HAP-1 (cell line): ENCODE measurements around the gene PDLIM1.

Source experiments
- DNase-seq, 2 experiments: peaks; one replicate each; pipeline ENCODE4 v3.0.0-alpha.2; 2016 to 2020; ENCODE audit warnings: low spot score in 2 of 2
- H3K27me3 ChIP-seq: fragments of 250-450 bp; sonication (Bioruptor Pico); 2 replicates; pipeline ENCODE4 v1.5.1; 2020; ENCODE audit warnings: low read depth, mild to moderate bottlenecking, moderate library complexity
- H3K36me3 ChIP-seq: fragments of 250-450 bp; sonication (Bioruptor Pico); replicated peaks from 2 replicates; pipeline ENCODE4 v1.5.1; 2020; ENCODE audit warnings: mild to moderate bottlenecking
- H3K4me1 ChIP-seq: fragments of 250-450 bp; sonication (Bioruptor Pico); 2 replicates; pipeline ENCODE4 v1.5.1; 2020; ENCODE audit warnings: mild to moderate bottlenecking
- H3K4me3 ChIP-seq: fragments of 250-450 bp; sonication (Bioruptor Pico); 2 replicates; pipeline ENCODE4 v1.5.1; 2020; ENCODE audit warnings: mild to moderate bottlenecking, moderate library complexity
- H3K9me3 ChIP-seq: fragments of 250-450 bp; sonication (Bioruptor Pico); 2 replicates; pipeline ENCODE4 v1.5.1; 2020; ENCODE audit warnings: mild to moderate bottlenecking, moderate library complexity
- in situ Hi-C: fragments of 300-500 bp; cut with MboI; formaldehyde crosslinking; loops from 3 replicates; pipeline ENCODE4 v1.14.3; 2020; ENCODE audit warnings: low sequenced_read_pairs, inconsistent platforms, mixed read lengths

PDLIM1 gene

DNA sequence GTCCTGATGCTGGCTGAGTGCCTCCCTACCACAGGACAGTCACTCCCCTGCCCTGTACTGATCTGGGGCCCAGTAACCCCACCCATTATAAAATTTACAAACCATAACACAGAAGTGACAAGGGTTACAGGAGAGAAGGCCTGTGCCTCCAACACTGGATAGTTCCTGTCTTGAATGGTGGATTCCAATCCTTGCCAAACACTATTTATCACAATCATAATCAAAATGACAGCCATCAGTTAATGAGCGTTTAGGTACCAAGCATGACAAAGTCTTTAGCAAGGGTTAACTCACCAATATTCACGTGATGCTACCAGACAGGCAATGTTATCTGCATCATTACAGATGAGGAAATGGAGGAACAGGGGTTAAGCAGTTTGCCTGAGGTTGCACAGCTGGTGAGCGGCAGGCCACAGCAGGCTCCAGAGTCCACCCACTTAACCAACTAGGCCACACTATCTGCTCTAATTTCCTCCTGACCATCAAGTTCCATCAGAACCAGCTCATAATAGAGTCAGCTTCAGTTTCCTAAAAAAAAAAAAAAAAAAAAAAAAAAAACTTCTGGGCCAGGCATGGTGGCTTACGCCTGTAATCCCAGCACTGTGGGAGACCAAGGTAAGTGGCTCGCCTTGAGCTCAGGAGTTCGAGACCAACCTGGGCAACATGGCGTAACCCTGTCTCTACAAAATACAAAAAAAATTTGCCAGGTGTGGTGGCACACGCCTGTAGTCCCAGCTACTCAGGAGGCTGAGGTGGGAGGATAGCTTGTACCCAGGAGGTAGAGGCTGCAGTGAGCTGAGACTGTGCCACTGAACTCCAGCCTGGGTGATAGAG, 14.2 kb downstream of the PDLIM1 start:
- Histone ChIP-seq H3K27me3 (no peaks in the 10 kb centered on the region), H3K4me1 (no peaks in the 10 kb centered on the region), H3K4me3 (no peak overlapping the region), H3K9me3 (no peaks in the 10 kb centered on the region), H3K36me3 (no peaks in the 10 kb centered on the region)
- in situ Hi-C loops: no loop called here
- DNase-seq: no peak

DNA sequence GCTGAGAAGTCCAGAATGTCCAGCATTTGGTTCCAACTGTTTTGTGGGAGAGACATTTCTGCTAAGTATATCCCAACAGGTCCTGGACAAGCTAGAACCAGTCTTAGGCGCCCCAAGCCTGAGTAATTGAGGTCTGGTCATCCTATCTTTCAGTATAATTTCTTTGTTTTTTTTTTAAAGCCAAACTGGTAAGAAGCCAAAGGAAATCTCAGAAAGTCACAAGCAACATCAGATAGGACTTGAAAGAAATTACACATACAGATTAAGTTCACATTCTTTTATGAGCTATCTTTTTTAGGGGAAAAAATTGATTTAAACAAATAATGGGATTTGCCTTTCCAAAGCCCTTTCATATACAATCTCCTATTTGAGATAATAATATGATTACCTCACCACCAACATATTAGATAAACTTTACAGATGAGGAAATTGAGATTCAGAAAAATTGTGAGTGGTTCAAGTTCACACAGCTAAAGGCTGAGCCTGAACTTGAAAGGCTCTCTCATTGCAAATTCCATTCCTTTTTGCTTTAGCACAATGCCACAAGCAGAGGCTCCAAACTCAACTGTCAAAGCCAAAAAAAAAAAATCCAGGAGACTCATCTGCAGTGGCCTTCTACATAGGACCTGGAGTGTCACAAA, 15.0 kb downstream of the PDLIM1 start:
- Histone ChIP-seq H3K27me3 (no peaks in the 10 kb centered on the region), H3K36me3 (no peaks in the 10 kb centered on the region), H3K4me3 (no peak overlapping the region), H3K9me3 (no peaks in the 10 kb centered on the region), H3K4me1 (no peaks in the 10 kb centered on the region)
- DNase-seq: no peak
- in situ Hi-C loops: no loop called here

DNA sequence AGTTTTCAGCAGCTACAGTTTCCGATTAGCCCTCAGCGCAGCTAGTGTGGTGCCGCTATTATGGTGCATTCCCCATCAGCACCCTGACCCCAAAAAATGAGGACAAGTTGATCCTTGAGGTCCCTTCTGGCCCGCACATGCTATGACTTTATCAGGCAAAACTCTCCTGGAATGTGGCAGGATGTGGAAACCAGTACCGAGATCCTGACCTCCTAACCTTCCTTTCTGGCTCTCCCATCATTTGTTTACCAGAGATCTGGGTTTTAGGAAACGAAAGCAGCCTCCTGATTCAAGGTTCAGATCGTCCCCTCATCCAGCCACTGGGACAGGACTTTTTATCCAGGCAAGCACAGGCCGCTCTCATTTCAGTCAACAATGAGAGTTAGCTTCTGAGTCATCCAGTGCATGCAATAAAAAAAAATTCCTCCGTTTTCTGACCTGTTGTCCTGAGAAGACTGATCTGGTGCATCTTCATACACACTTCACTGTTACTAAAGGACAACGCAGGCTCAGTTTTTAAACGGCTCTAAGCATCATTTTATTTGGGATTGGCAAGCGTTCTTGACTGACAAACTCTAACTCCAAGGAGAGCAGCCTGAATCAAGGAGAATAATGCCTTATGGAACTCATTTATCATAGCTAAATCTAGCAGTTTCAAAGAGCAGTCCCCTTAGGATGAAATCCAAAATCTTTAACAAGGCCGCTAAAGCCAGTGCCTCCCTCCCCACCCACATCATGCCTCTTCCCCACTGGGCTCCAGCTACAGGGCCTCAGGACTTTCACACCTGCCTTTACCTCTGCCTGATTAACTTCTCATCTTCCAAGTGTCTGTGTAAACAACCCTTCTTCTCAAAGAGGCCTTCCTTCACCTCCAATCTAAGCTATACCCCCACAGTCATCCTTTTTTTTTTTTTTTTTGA, 17.1 kb downstream of the PDLIM1 start:
- Histone ChIP-seq H3K27me3 (no peaks in the 10 kb centered on the region), H3K4me3 (no peak overlapping the region), H3K9me3 (no peaks in the 10 kb centered on the region), H3K4me1 (no peaks in the 10 kb centered on the region), H3K36me3 (peaks cover 7% of the 10 kb centered on the region; the same call in 1 of the 2 replicates)
- in situ Hi-C loops: no loop called here
- DNase-seq: no peak

DNA sequence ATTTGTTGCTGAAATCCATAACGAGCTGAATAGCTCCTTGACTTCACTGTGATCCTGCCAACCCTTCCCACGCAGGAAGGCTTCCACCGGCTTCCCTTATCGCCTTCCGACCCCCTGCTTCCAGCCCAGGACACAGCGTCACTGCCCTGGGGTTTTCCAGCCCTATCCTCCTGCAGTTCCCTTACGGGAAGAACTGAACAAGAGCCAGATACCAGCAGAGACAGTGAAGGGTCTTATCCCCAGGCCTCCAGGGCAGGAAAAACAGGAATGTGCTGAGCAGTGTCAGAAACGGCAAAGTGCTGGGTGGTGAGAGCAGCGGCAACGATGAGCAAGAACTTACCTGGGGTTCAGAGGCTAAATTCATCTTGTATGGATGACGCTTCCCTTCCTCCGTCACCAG, 22.4 kb downstream of the PDLIM1 start:
- in situ Hi-C loops: no loop called here
- H3K4me1 ChIP-seq: peaks cover 4% of the 10 kb centered on the region; the same call in 1 of the 2 replicates

DNA sequence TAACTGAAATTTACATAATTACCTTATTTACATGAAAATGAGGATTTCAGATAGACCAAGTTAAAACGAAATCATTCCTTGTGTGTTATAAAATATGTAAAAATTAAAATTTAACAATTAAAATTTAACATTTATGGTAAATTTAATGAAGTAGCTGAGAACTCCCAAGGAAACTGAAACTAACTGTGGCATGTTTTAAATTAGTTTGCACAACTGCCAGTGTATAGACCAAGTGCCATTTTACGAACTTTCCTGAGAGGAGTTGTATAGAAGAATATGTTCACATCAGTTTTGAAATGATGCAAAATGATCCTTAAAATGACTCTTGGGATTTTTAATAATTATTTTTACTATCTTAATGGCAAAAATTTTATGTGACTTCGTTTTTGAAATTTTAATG, 23.6 kb downstream of the PDLIM1 start:
- peaks cover 4% of the 10 kb centered on the region; the same call in 1 of the 2 replicates for H3K4me1 ChIP-seq
- no peak overlapping the region for H3K4me3 ChIP-seq
- in situ Hi-C loops: no loop called here
- no peak for DNase-seq
- H3K27me3 ChIP-seq: no peaks in the 10 kb centered on the region
- peaks cover 21% of the 10 kb centered on the region for H3K36me3 ChIP-seq
- H3K9me3 ChIP-seq: no peaks in the 10 kb centered on the region

More for the DNA sequence above, 22.4 kb downstream of the PDLIM1 start:
- H3K9me3 ChIP-seq: no peaks in the 10 kb centered on the region
- H3K4me3 ChIP-seq: no peak overlapping the region
- no peaks in the 10 kb centered on the region for H3K27me3 ChIP-seq
- no peak for DNase-seq
- peaks cover 21% of the 10 kb centered on the region for H3K36me3 ChIP-seq

DNA sequence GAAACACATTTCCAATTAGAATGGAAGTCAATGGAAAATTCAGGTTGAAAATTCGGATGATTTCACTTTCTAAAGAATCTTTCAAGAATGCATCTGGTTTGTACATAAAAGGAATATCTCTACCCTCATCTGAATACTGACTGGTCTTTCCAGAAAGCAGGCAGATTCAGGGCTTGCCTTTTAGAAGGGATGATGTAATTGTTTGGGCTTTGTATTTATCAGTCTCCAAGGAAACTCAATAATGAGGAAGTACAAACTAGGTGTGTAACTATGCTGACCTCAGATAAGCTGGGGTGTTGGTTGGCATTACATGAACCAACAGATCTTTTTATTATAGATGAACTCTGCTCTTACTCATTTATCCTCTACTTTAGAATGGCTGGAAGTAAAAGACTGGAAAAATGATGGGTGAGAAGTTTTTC, 24.1 kb downstream of the PDLIM1 start:
- H3K4me3 ChIP-seq: no peak overlapping the region
- peak in 1 of 2 experiments; percentile 34 for DNase-seq
- peaks cover 4% of the 10 kb centered on the region; the same call in 1 of the 2 replicates for H3K4me1 ChIP-seq
- in situ Hi-C loops: no loop called here
- H3K27me3 ChIP-seq: no peaks in the 10 kb centered on the region
- H3K36me3 ChIP-seq: peaks cover 21% of the 10 kb centered on the region
- no peaks in the 10 kb centered on the region for H3K9me3 ChIP-seq

DNA sequence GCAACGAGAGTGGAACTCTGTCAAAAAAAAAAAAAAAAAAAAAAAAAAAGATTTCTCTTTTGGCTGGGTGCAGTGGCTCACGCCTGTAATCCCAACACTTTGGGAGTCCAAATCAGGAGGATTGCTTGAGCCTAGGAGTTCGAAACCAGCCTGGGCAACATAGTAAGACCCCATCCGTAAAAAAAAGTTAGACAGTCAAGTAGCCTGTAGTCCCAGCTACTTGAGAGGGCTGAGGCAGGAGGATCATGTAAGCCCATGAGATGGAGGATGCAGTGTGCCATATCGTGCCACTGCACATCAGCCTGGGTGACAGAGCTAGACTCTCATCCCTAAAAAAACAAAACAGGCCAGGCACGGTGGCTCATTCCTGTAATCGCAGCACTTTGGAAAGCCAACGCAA, 25.2 kb downstream of the PDLIM1 start:
- DNase-seq: no peak
- no peaks in the 10 kb centered on the region for H3K27me3 ChIP-seq
- H3K4me3 ChIP-seq: no peak overlapping the region
- H3K4me1 ChIP-seq: peaks cover 4% of the 10 kb centered on the region; the same call in 1 of the 2 replicates
- in situ Hi-C loops: no loop called here
- H3K9me3 ChIP-seq: no peaks in the 10 kb centered on the region
- peaks cover 23% of the 10 kb centered on the region for H3K36me3 ChIP-seq

DNA sequence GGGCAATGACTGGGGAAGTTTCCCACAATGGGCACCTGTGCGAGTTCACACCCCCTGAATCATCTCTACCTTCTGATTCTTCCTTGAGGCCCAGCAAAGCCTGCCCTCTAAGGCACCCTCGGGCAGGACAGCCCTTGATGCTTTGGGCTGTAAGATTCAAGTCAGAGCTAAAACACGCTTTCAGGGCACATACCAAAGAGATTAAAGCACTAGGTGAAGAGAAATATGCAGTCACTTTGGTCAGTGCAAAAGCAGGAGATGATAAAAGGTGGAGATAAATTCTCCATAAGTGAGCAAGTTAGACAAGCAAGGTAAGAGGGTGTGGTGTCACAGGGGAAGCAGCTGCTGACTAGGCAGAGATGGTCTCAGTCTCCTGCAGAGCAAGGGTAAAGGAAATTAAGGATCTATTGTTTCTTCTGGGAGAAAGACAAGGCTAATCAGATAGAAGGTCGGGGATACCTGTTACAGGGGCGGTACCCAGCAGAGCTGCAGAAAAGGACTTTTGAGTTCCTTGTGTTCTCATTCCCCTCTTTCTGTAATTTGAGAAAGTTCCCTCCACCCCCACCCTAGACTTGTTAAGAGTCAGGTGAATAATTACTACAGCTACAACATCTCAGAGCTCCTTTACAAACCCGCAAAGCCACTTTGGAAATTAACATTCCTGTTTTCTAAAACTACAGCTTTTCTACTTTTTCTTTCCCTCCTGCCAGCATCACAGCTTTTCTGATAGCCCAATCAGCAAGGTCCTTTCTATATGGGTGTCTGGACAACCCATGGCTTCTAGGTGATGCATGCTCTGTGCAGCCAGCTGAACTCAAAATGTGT, 26.4 kb downstream of the PDLIM1 start:
- Histone ChIP-seq H3K4me3 (no peak overlapping the region), H3K4me1 (peaks cover 4% of the 10 kb centered on the region; the same call in 1 of the 2 replicates), H3K36me3 (peaks cover 23% of the 10 kb centered on the region), H3K27me3 (no peaks in the 10 kb centered on the region), H3K9me3 (no peaks in the 10 kb centered on the region)
- DNase-seq: no peak
- in situ Hi-C loops: no loop called here

DNA sequence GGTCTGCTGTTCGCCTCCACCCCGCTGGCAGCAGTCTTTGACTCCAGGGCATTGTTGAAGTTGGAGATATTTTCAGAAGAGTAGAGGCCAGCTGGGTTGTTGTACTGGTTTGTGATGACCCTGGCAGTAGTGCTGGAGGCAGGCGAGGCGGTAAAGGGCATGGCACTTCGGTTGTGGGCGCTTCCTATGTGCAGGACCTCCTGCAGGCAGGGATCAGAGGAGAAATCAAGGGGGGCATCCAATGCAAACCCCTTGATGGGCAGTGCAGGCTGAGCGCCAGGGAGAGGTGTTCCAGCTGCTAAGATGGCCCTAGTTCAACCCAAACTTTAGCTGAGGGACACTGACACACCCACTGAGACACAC, 27.0 kb downstream of the PDLIM1 start:
- in situ Hi-C loops: no loop called here
- no peak overlapping the region for H3K4me3 ChIP-seq
- peaks cover 21% of the 10 kb centered on the region for H3K36me3 ChIP-seq
- no peaks in the 10 kb centered on the region for H3K9me3 ChIP-seq
- no peak for DNase-seq
- H3K4me1 ChIP-seq: peaks cover 4% of the 10 kb centered on the region; the same call in 1 of the 2 replicates
- H3K27me3 ChIP-seq: no peaks in the 10 kb centered on the region

DNA sequence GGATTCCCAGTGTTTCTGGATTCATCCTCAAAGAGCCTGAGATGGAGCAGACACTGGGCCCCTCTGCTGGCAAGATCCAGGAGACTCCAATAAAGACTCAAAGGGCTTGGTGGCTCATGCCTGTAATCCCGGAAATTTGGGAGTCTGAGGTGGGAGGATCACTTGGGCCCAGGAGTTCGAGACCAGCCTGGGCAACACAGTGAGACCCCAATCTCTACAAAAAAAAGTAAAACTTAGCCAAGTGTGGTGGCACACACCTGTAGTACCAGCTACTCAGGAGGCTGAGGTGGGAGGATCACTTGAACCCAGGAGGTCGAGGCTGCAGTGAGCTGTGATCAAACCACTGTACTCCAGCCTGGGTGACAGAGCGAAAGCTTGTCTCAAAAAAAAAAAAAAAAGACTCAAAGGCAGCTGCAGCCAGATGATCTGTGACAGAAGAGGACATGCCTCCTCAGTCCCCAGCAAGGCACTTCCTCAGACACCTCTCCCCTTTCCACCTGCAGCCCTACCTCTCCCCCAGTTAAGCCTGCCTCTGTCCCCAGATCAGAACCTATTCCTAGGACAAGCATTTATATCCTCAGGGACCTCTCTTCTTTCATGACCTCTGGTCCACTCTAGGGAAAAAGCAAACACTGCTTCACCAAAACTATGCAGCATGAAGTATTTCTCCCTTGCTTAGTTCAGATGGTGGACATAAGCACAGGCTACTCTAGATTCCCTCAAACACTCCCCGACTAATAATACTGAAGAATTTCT, 27.9 kb downstream of the PDLIM1 start:
- H3K4me3 ChIP-seq: no peak overlapping the region
- no peaks in the 10 kb centered on the region for H3K9me3 ChIP-seq
- in situ Hi-C loops: no loop called here
- H3K36me3 ChIP-seq: peaks cover 16% of the 10 kb centered on the region
- no peaks in the 10 kb centered on the region for H3K27me3 ChIP-seq
- peaks cover 4% of the 10 kb centered on the region; the same call in 1 of the 2 replicates for H3K4me1 ChIP-seq
- no peak for DNase-seq

DNA sequence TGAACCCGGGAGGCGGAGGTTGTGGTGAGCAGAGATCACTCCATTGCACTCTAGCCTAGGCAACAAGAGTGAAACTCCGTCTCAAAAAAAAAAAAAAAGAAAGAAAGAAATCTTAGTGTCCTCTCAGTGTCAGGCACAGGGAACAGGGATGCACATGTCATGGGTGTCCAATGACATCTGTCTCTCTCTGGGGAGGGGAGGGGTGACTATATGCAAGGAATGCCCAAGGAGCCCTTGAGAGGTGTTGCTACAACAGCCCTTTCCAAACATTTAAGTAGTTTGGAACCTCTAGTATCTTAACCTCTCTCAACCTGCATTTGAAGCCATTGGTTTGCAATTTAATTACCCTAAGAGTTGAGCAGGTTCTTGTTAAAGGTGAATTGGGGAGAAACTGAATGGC, 28.9 kb downstream of the PDLIM1 start:
- Histone ChIP-seq H3K4me3 (no peak overlapping the region), H3K9me3 (no peaks in the 10 kb centered on the region), H3K4me1 (peaks cover 4% of the 10 kb centered on the region; the same call in 1 of the 2 replicates), H3K36me3 (peaks cover 16% of the 10 kb centered on the region), H3K27me3 (no peaks in the 10 kb centered on the region)
- DNase-seq: no peak
- in situ Hi-C loops: no loop called here

DNA sequence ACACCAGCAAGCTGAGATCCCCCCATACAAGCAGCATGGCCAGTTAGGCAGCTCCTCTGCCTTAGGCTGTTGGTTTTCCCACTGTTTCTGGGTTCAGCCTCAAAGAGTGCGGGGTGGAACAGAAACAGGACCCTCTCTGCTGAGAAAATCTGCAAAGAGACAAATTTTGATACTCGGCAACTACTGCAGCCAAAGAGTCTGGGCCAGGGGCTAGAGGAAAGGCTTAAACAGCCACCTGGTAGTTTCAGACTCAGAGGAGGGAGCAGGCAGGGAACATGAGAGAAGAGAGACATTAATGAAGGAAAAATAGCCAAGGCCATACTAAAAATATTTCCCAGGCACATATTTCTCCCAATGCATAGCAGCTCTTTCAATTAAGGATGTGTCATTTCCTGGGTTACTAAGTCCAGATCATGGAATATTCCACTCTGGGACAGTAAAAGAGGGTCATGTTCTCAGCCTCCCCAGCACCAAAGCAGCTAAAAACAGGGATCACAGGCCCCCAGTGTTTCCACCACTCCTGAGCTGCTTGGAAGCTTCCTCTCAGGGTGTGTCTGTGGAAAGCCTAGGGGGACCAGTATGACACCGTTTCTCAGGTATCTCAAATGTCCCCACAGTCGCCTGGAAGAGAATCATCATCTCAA, 29.8 kb downstream of the PDLIM1 start:
- DNase-seq: no peak
- no peaks in the 10 kb centered on the region for H3K27me3 ChIP-seq
- in situ Hi-C loops: no loop called here
- no peaks in the 10 kb centered on the region for H3K4me1 ChIP-seq
- H3K9me3 ChIP-seq: no peaks in the 10 kb centered on the region
- H3K36me3 ChIP-seq: peaks cover 19% of the 10 kb centered on the region
- no peak overlapping the region for H3K4me3 ChIP-seq
